ES-I3 (cell line): Measurements from ENCODE around the gene TENM3.

Source experiments
- H3K36me3 ChIP-seq: 2 replicates; pipeline ENCODE4 v1.6.1; 2013; ENCODE audit warnings: mild to moderate bottlenecking, low read length, control low read depth, moderate library complexity; ENCODE audit not compliant: insufficient read depth
- H3K4me1 ChIP-seq: 2 replicates; pipeline ENCODE4 v1.6.1; 2013; ENCODE audit warnings: mild to moderate bottlenecking, control low read depth, low read length; ENCODE audit not compliant: insufficient read depth
- H3K9ac ChIP-seq: 2 replicates; pipeline ENCODE4 v1.6.1; 2013; ENCODE audit warnings: low read depth, mild to moderate bottlenecking, low read length, moderate library complexity
- H3K9me3 ChIP-seq: 2 replicates; pipeline ENCODE4 v1.6.1; 2013; ENCODE audit warnings: mild to moderate bottlenecking, low read length, moderate library complexity; ENCODE audit not compliant: control insufficient read depth, insufficient read depth

The TENM3 gene

DNA sequence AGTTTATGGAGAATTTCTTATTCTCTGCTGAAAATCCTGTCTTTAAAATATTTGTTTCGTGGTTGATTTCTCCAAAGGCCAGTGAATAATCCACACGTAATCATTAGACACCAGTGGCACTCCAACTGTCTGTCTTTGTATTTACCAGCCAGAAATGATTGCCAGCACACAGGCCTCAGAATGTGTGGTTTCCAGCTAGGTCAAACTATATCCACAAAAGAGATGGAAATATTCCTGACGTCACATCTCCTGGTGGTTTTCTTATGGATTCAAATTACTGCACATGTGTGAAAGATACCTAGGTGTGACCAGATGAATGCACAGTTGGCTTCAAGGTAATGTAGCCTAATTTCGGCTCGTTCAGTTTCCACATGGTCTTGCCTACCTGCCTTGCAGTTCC lies 27.2 kb upstream of the TENM3 start:
- H3K9ac ChIP-seq: no peak overlapping the region
- no peaks in the 10 kb centered on the region for H3K9me3 ChIP-seq

DNA sequence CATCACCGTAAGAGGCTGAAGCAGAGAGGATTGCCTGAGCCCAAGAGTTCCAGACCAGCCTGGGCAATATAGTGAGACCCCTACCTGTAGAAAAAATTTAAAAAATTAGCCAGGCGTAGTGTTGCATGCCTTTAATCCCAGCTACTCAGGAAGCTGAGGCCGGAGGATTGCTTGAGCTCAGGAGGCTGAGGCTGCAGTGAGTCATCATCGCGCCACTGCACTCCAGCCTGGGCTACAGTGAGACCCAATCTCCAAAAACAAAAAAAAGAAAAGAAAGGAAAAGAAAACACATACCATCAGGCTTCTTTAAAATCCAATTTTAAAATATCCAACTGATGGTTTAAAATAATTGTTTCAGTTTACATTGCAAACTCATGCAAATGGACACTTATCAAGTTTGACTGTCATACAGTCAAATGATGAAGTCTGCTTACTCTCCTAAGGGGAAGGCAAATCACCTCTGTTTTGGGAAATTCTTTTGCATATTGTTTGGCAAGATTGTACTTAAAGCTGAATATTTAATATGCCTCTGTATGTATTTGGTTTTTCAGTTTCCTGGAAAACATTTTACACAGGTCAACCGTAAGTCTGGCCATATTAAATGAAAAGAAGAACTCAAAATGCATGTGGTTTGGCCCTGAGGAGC lies 23.7 kb upstream of the TENM3 start:
- Histone ChIP-seq H3K36me3 (no peaks in the 10 kb centered on the region), H3K9ac (no peak overlapping the region), H3K9me3 (no peaks in the 10 kb centered on the region), H3K4me1 (peaks cover 5% of the 10 kb centered on the region; the same call in 1 of the 2 replicates)

More for the DNA sequence above, 27.2 kb upstream of the TENM3 start:
- H3K4me1 ChIP-seq: peaks cover 10% of the 10 kb centered on the region; the same call in 1 of the 2 replicates
- H3K36me3 ChIP-seq: no peaks in the 10 kb centered on the region

DNA sequence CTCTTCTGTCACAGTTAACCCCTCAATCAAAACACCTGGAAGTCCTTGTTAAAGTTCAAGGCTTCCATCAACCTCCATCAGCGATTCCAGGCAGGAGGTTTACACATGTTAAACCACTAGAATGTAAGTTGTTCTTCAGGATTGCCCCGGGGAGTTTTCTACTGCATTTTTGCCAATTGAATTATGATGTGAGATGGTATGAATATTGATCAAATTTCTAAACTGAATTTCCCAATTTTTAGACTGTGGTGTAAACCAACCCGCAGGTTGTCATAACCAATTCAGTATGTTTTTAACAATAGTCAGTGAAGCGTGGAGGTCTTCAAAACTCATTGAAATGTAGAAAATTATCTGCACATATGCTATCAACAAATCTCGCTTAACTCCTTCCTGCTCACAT lies 21.2 kb upstream of the TENM3 start:
- no peak overlapping the region for H3K9ac ChIP-seq
- H3K36me3 ChIP-seq: no peaks in the 10 kb centered on the region; the same call in 1 of the 2 replicates
- no peaks in the 10 kb centered on the region for H3K4me1 ChIP-seq
- no peaks in the 10 kb centered on the region for H3K9me3 ChIP-seq

DNA sequence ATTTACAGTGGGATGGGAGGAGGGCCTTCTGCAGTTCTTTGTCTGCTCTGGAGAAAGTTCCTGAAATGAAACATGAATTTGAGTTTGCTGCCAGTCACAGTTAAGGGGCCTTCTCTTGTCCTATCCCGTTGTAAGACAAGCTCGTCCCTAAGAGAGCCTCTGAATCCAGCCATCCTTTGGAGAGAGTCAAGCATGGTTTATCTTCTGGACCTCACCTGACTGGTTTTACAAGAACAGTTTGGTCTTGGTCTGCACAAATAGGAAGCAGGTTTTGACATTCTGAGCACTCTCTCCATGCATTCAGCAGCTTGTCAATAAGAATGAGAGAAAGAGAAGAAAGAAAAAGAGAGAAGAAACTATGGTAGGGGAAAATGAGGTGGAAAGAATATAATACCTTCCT lies 20.4 kb upstream of the TENM3 start:
- Histone ChIP-seq H3K9me3 (no peaks in the 10 kb centered on the region), H3K4me1 (no peaks in the 10 kb centered on the region), H3K9ac (no peak overlapping the region), H3K36me3 (no peaks in the 10 kb centered on the region; the same call in 1 of the 2 replicates)

DNA sequence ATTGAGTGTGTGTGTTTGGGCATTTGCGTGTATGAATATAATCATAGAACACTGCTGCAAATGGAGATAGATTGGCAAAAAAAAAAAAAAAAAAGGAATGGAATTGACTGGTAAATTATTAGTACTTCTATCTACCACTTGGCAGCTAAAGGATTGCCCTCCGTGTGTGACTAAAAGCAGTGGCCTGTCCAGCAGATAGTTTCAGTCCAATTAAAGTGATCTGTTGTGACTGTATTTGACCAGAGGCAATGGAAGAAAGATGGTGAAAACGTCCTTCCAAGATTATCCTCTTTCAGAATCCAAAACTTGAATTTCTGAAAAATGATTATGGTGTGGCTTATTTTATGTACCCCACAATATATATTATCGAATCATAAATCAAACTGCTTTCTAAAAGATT lies 19.5 kb upstream of the TENM3 start:
- H3K9ac ChIP-seq: no peak overlapping the region
- H3K9me3 ChIP-seq: no peaks in the 10 kb centered on the region
- no peaks in the 10 kb centered on the region; the same call in 1 of the 2 replicates for H3K36me3 ChIP-seq
- H3K4me1 ChIP-seq: no peaks in the 10 kb centered on the region

DNA sequence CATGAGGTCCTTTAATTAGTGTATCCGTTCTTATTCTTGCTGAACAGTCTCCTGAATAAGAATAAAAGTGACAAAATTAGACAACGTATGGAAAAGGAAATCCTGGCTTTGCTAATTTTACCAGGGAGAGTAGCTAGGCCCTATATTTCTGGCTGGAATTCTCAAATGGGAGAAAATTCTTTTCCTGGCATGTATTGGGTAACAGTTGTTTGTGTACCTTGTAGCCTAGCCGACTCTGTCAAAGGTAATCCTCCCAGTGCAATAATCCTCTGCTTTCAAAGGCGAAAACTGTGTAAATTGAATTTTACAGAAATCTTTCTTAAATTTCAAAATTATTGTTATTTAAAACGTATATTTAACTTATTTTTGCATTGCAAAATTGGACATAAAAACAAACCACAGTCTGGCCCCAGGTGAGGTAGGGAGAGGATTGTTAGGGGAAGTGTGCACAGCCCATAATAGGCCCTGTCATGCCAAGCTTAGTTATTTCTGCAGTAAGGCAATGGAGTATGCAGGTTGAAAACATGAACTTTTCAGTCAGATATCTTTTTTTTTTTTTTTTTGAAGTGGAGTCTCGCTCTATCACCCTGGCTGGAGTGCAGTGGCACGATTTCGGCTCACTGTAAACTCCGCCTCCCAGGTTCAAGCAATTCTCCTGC lies 18.9 kb upstream of the TENM3 start:
- Histone ChIP-seq H3K9ac (no peak overlapping the region), H3K4me1 (no peaks in the 10 kb centered on the region), H3K36me3 (no peaks in the 10 kb centered on the region; the same call in 1 of the 2 replicates), H3K9me3 (no peaks in the 10 kb centered on the region)

DNA sequence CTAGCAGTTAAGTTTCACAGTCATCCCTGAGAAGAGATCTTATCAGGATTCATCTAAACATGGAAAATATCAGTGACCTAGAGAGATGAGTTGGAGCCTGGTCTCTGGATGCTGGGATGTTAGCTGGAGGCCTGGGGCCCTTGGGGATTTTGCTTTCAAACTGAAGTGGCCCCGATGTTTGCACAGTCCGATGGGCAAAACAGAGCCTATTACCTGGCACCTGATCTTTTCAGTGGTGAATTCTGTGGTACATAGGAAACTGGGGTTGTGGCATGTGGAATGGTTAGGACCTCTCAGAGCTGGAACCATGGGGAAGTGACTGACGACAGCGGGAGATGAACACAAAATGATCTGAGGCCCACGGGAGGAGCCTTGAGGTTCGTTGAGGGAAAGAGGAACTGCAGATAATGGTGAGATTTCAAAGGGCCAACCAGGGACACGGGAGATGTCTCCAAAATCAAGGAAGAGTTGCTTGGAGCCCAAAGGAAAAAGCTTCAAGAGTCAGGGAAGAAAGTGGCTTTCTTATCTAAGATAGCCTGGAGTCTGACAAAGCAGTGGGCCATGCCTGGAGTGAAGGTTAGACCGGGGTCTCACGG lies 17.8 kb upstream of the TENM3 start:
- Histone ChIP-seq H3K9ac (no peak overlapping the region), H3K9me3 (no peaks in the 10 kb centered on the region), H3K36me3 (no peaks in the 10 kb centered on the region; the same call in 1 of the 2 replicates), H3K4me1 (no peaks in the 10 kb centered on the region)

DNA sequence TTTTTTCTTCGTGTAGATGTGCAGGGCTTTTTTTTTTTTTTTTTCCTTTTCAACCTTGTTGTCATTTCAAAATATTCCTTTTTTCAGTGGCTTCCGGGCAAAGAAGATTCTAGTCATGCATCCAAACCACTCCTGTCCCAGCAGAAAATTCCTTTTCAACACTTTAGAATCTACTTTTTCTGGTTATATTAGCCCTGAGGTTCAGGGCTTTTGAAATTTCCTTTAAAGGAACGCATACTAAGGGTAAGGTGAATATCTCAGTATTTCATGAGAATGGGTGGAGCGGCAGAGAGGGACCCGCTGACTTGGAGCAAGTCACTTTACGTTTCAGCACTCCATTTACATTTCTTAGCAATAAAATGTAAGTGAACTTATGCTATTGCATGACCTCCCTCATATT lies 15.6 kb upstream of the TENM3 start:
- H3K4me1 ChIP-seq: no peaks in the 10 kb centered on the region
- no peaks in the 10 kb centered on the region; the same call in 1 of the 2 replicates for H3K36me3 ChIP-seq
- no peaks in the 10 kb centered on the region for H3K9me3 ChIP-seq
- no peak overlapping the region for H3K9ac ChIP-seq

DNA sequence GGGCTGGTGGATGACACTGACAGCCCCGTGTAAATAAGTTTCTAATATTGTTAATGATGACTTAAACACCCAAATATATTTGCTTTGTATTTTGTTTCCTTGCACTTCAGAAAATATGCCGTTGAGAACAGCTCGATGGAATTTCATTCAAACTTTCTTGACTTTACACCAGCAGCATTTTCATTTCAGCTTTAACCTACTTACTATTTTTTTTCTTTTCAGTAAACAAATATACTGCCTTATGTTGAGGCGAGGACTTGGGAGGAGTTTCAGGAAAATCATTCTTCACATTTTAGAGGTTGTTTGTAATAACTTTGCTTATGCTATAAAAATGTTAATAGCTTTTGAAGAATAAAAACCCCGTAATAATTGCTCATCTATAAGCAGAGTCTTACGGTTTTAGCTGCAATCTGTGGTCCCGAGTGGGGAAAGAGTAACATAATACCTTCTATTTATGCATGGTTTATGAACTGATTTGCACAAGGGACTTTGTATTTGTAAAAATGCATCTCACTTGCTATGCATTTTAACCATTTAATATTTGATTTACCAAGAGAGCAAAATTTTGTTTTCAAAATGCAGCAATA lies 14.1 kb upstream of the TENM3 start:
- no peak overlapping the region for H3K9ac ChIP-seq
- no peaks in the 10 kb centered on the region for H3K9me3 ChIP-seq
- H3K4me1 ChIP-seq: no peaks in the 10 kb centered on the region

DNA sequence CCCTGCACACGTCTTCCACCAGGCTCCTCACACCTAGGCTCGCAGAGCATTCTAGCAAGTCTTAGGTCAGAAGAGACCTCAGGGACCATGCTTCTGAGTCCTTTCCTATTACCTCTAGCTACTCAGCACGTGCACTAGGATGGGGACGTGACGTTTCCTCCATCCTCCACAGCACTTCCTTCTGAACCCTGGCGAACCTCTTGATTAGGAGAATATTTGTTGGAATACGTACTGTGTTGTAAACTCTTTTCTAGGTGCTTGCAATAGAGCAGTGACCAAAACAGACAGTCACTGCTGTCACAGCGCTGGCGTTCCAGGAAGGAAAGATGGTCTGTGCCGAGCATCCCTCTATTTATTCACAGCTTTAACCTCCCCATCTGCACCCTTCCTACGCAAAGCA lies 12.9 kb upstream of the TENM3 start:
- Histone ChIP-seq H3K9ac (no peak overlapping the region), H3K9me3 (no peaks in the 10 kb centered on the region), H3K36me3 (no peaks in the 10 kb centered on the region; the same call in 1 of the 2 replicates), H3K4me1 (no peaks in the 10 kb centered on the region)

More for the DNA sequence above, 14.1 kb upstream of the TENM3 start:
- H3K36me3 ChIP-seq: no peaks in the 10 kb centered on the region; the same call in 1 of the 2 replicates

DNA sequence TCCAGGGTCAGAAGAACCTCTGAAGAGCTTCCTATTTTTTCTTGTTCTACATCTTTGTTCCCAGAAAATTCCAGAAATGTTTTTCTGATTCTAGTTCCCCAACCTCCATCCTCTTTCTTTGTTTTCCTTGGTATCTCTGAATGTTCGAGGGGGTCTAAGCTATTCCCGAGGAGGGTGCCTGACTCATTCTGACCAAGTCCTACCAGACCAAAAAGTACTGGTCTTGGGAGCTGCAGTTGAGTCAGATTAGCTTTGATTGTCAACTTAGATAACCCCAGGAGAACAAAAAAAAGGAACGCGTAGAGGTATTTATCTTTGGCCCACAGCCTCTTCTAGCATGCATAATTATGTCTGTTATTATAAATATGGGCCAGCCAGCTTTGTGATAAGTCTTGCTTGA lies 12.1 kb upstream of the TENM3 start:
- no peak overlapping the region for H3K9ac ChIP-seq
- no peaks in the 10 kb centered on the region for H3K36me3 ChIP-seq
- no peaks in the 10 kb centered on the region for H3K9me3 ChIP-seq
- H3K4me1 ChIP-seq: no peaks in the 10 kb centered on the region

DNA sequence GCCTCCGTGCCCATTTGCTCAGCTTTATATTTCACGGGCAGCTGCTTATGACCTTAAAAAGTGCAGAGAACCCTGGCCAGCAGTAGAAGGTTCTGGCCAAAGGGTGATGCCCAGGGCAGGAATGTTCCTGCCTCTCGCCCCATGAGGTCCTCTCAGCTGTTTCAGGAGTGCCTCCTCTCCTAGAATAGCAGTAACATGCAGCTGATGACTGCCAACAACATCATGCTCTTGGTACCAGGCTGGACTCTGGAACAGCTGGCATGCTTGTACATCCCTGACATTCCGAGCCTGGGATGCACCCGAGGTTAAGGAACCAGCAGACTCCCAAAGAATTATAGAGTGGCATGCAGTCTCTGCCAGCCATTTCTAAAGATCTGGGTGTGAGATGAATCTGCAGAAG lies 11.7 kb upstream of the TENM3 start:
- H3K4me1 ChIP-seq: no peaks in the 10 kb centered on the region
- H3K9me3 ChIP-seq: no peaks in the 10 kb centered on the region
- H3K9ac ChIP-seq: no peak overlapping the region
- H3K36me3 ChIP-seq: no peaks in the 10 kb centered on the region

DNA sequence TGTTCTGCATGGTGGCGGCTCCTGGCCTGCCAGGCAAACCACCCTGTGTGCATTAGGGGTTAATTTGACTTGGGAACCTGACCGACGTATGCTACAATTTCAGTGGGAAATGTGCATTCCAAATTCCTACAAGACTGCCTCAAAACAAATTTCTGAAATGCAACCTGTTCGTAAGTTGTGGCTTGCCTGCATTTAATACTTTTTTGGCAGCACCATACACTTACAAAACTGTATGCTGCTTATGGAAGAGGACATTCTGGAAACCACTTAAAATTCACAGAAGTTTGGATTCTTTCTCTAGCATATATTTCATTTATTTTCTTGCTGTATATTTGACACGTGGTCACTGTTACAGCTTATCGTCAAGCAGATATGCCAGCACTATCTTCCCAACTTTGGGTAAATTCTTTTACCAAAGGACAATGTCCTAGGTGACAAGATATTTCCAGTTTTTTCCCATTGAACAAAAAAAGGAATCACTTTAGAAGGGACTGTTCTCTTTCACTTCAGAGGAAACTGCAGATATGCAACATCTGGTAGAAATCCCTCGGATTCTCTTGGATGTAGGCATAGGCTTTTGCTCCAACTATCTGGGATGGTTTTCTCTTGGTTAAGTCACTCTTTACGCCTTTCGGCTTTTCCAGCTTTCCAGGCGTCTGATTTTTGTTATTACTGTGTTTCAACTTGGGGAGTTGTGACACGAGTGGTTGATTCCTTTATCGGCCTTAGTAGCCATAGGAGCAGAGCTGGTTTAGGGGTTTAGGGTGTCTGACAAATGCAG lies 9.7 kb upstream of the TENM3 start:
- Histone ChIP-seq H3K4me1 (peaks cover 8% of the 10 kb centered on the region; the same call in 1 of the 2 replicates), H3K36me3 (no peaks in the 10 kb centered on the region)

More for the DNA sequence above, 9.7 kb upstream of the TENM3 start:
- Histone ChIP-seq H3K9ac (no peak overlapping the region), H3K9me3 (no peaks in the 10 kb centered on the region)
